Suppressor macrophage treated with lipopolysaccharide for 4 hours (primary cell): ENCODE results near the gene GSG1.

Experiments
- DNase-seq: peaks from one replicate; pipeline ENCODE4 v3.0.0-alpha.2; 2020

GSG1 gene

DNA sequence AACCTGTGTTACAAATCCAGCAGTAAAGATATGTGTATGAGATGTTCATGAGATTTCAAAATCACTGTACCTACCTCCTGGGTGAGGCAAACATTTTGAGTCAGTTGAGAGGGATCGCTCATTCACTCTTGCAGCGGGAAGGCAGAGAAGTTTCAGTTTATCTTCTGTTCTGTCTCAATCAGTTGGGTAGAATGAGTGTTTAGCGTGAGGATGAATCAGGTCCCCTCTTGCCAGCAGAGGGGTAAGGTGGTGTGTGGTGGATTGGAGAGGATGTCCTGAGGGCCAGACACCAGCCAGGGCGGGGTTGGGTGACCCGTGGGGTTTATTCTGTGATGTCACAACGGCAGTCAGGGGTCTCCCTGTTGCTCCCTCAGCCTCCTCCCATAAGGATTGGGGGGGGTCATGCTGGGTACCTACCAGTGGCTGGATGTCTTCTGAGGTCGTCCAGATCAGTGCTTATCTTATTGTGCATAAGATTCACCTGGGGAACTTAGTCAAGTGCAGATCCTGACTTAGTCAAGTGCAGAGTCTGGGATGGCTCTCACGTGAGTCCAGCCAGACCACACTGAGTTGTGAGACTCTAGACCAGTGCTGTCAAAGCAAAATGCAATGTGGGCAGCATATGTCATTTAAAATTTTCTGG is at the start of gene GSG1:
Gene GSG1, minus strand, starts transcription at position 277 of the 643 bp plus-strand sequence. Its CDS starts 155 bp downstream, at position 122.
- DNase-seq, result peak; percentile 65

DNA sequence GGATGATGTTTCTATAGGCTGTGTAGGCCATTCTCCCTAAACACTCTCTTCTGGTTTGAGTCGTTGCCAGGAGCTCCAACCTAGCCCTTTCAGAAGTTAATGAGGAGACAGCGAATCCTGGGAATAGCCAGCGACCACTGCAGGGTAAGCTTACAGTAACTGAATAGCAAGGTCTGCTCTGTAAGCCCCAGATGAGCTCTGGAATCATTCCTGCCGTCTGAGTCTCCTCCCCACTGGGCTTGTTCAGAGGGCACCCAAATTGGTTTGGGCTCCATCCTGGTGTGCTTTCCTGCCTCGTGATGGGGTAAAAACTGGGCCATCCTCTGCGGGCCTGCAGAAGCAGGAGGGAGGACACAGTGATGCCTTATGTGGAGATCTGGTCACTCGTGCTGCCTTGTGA is 49.7 kb upstream of the GSG1 start:
- no peak for DNase-seq

- no peak for DNase-seq
These were observed 49.3 kb upstream of the GSG1 start for GRCh38 chr12:13152756-13153155.

GRCh38 chr12:13152281-13152680 is 48.8 kb upstream of the GSG1 start:
- no peak for DNase-seq

GRCh38 chr12:13149411-13149810 is 45.9 kb upstream of the GSG1 start:
- DNase-seq, result no peak

- no peak for DNase-seq
These were observed 45.0 kb upstream of the GSG1 start for GRCh38 chr12:13148485-13148847.

DNA sequence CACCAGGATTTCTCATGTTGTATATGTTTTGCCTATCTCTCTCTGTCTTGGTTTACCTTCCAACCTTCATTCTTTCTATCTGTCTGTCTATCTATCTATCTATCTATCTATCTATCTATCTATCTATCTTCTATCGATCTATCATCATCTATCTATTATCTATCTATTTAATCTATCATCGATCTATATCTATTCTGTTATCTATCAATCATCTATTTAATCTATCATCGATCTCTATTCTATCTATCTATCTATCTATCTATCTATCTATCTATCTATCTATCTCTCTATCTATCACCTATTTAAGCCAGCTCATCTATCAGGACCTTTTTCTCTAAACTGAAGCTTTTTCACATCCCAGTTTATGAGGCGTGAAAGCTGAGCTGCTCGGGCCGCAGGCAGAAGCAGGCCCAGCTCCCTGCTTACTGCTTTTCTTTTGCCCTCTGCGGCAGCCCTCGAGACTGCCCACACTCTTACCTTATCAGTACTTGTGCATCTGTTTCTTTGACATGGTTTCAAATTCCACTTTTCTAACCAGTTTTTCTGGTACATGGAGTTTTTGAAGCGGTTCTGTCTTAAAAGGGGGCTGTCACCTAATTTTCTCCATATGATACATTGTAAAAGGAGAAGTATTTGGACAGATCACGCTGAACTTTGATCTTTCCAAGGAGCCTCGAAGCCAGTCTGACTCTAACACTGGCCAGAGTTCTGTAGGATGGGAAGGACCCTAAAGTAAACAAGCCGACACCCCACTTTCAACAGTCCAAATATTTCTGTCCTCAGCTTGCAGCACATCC is 44.4 kb upstream of the GSG1 start:
- DNase-seq, result no peak

DNA sequence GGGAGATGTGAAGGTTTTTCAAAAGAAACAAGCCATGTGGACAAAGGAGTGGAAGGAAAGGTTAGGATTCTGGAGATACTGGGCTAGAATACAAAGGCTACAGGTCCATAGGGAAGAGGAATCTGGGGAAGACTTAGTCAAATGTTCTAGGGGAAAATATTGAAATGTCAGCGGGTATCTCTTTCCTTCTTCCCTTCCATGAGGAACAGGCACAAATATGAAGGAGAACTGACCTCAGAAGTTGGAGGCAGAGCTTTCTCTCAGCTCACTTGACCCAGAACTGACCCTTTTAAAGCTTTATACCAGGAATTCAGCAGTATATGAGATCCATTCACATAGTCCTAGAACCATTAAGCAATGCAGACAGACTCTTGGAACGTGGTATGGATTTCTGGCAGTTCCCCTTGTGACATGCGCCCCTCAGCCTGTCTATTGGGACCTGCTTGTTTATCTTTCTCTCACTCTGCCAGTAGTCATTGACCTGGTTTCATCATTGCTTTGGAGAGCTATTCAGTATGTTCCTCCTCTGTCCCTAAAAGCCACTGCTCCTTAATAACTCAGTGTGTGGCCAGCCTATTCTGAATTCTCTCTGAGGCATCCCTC is 43.0 kb upstream of the GSG1 start:
- peak; percentile 25 for DNase-seq

DNA sequence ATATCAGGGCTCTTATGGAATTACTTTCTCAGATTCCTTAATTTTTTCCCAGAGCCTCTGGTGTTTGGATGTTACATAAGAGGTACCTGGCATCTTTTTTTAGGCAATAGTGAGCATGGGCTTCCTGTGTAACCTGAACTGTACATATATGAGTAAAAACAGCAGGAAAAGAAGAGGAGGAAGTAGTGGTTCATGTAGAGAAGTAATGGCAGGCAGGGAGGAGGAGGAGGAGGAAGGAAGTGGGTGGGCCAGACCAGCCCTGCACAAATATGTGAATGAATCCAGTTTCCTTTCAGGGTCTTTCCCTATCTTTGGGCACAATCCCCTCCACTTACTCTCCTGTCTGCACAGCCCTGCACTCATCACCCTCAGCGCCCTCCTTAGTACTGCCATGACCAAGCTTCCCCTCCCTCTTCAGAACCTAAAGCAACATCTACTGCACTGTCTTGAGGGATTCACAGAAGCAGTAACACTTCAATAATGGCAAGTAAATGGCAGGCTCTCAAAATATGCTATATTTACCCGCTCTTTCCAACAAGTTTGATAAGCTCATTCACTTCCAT is 40.9 kb upstream of the GSG1 start:
- DNase-seq, result no peak

DNA sequence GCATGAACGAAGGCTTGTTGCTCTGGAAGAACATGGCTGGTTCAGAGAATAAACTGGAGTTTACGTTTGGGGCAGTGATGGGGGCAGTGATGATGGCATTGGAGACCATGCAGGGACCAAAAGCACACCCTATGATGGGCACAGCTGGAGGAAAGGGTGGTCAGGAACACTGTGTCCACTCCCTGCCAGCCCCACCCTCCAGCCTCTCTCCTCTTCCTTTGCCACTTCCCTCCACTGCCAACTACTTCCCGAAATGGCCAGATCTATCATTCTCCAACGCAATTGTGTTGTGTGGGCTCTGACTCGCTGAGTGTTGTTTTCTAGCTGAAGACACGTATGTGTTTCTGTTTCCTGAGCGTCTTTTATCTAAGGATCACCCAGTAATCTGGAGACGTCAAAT is 39.3 kb upstream of the GSG1 start:
- DNase-seq, result peak; percentile 29

- DNase-seq, result no peak
These were observed 38.2 kb upstream of the GSG1 start for GRCh38 chr12:13141686-13142085.

DNA sequence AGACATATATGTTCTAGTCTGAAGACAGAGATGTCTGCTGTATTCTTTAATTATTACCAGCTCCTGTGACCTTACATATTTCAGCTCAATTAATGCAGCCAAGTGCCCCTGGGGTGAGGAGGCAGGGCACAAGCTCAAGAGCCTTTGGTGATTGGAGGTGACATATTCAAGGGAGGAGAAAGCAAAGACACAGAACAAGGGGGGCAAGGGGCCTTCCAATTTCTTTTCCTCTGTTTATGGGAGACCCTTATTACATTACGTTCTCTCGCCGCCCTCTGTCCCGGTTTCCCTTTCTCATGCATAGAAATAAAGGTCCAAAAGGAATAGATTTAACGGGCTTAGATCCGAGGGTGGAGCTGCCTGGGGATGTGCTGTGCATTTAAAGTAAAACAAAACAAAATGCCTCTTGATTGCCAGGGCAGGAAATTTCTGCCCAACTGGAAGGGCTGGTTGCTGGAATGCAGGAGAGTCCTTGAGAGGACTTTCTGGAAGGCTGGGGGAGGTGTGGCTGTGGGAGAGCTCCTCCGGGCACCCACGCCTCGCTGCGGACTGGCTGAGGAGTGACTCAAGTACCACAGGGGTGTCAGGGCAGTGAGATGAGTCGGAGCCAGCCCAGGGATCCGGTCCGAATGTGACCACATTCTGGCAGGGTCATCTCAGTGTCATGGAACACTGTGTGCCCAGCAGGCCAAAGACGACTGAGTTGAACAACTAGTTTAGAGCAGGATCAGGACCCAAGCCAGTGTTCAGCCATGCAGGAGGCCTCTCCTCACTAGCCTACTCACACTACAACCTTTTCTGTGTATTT is 32.1 kb upstream of the GSG1 start:
- DNase-seq, result peak; percentile 43

GRCh38 chr12:13133886-13134285 is 30.4 kb upstream of the GSG1 start:
- DNase-seq, result no peak

DNA sequence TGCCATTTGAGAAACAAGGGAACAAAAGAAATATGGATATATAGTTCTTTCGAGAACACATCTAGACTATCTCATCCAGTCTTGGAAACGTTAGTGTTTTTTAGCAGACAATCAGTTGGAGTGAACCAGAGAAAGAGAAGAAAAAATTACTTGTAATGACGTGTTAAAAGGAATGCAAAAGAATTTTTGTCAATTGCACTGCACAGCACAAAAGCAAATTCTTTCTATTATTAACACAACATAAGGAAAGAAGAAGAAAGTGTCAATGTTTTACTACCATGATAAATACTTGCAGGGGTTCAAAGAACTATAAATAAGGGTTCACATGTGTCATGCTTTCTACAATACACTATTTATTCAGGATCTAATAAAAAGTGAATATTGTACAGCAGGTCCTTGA is 27.5 kb upstream of the GSG1 start:
- no peak for DNase-seq

- no peak for DNase-seq
These were observed 25.0 kb upstream of the GSG1 start for GRCh38 chr12:13128291-13128965.

DNA sequence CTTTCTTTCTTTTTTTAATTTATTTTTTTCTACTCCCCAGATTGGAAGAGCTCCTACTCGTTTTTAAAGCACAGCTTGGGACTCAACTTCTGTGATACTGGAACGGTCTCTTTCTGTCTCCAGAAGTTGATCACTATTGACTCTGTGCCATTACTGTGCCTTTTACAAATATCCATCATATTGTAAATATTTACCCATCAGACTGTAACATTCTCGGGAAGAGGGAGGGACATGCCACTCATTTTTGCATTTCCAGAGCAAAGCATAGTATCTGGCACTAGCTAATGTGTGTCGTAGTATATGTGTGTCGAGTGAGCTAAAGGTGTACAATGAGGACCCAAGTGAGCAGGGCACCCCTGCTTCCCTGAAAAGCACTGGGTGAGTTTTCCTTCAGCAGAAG is 24.0 kb upstream of the GSG1 start:
- DNase-seq, result no peak

DNA sequence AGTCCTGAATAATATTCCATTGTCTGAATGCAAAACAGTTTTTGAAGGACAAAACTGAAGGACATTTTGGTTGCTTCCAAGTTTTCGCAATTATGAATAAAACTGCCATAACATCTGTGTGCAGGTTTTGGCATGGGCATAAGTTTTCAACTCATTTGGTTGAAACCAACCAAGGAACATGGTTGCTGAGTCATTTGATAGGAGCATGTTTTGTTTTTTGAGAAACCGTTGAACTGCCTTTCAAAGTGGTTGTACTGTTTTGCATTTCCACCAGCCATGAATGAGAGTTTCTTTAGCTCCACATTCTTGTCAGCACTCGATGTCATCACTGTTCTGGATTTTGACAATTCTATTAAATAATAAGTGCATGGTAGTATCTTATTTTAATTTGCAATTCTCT is 23.0 kb upstream of the GSG1 start:
- no peak for DNase-seq

GRCh38 chr12:13125996-13126395 is 22.5 kb upstream of the GSG1 start:
- no peak for DNase-seq

DNA sequence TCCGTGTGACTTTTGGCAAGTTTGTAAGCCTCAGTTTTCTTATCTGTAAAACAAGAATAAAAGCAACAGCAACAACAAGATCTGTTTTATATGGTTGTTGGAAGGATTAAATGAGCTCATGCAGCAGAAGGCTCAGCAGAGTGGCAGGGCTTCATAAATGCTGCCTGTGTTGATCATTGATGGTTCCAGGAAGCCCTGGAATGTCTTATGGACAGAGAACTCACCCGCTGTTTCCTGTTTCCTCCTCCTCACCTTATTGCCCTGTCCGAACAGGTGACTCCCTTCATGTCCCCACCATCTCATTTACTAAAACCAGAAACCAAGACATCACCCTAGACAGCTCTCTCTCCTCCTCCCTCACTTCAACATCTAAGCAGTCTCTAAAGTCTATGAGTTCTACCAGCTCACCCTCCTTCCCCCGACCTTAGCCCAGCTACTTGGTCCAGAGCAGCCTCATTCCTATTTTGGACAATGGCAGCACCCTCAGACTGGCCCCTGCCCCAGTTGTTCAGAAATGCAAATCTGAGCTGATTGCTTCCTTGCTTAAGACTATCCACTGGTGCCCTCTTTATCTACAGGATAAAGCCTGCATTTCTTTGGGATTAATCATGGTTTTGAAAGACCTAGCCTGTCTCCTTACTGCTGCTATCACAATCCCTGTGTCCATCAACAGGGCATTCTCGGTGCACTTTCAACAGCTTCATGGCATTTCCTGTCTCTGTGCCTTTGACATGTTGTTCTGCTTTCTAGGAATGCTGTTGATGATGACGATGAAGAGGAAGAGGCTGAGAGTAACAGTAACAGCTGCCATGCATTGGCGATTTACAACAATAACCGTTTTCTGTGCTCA is 21.4 kb upstream of the GSG1 start:
- DNase-seq, result peak; percentile 39

DNA sequence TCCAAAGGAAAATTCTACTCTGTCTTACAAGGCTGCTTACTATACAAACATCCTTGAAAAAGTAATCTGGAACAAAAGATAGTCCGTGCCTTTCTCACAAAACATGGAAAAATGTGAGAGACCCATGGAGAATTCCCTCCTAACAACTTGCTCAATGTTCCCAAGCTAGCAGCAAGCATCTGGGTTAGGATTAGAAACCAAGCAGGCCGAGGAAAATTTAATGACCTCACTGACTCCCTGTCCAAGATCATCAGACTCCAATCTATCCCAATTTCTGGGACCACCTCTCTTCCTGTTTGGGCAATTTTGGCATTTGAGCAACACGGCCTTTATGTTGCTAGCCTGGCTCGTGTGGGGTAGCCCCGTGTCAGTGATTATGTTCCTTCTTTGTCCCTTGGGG is 18.1 kb upstream of the GSG1 start:
- DNase-seq, result no peak

DNA sequence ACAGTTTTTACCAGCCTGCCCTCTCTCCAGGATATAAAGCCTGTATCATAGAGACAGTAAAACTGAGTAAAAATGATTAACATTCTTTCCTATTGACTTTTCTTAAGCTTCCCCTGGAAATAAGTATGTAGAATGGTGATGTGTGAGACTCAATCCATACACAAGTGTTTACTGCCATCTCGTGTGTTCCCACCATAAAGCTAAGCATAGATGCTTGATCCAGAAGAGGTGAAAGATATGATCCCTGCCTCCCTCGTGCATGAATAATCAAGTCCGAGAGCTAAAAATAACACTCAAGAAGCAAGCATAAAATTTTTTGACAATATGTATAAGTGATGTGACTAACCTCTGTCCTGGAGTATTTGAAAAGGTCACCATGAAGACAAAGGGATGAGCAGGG is 16.9 kb upstream of the GSG1 start:
- no peak for DNase-seq

DNA sequence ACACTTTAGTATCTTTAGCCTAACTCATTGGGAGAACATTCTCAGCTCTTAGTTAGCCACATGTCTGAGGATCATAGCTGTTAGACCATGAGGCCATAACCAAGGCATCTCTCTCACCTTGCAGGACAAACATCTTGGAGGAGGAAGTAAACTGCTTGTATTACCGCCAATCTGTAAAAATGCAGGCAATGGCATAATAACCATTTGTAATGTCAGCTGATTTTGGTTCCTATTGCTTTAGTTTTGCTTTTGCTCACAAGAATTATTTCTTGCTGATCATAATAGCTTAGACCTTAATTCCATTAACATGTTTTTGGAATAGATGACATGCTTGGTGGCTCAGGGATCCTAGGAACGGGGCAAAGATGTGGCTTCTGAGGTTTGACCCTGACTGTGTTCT is 16.4 kb upstream of the GSG1 start:
- peak; percentile 47 for DNase-seq
